GM21515 (cell line): ENCODE data around the gene TFF1.

Source experiments
- ATAC-seq: cut with Tn5 transposase; IDR thresholded peaks from one replicate; pipeline ENCODE4 v1.9.1; 2021; ENCODE audit not compliant: unreplicated experiment

The TFF1 gene

DNA sequence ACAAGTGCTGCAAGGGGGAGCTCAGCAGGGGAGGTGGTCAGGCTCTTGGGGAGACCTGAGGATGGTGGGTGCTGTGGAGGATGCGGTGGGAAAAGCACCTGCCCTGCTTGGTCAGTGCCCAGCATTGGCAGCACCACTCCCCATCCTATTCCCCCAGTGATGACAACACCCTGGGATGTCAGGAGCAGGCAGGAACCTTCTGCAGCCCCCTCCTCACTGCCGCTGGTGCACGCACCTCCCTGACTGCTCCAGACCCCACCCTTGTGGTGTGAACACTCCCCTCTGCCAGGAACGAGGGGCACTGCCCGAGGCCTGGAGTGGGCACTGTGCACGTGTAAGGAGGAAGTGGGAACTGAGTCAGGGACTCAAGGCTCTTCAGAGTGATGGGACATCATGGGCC lies 17.0 kb upstream of the TFF1 start:
- no peak for ATAC-seq

GRCh38 chr21:42382915-42383314 lies 16.6 kb upstream of the TFF1 start:
- no peak for ATAC-seq

- no peak for ATAC-seq
Measured at GRCh38 chr21:42381347-42381984, 15.1 kb upstream of the TFF1 start.

- ATAC-seq: no peak
Measured at GRCh38 chr21:42379426-42380215, 13.3 kb upstream of the TFF1 start.

GRCh38 chr21:42378418-42378817 lies 12.1 kb upstream of the TFF1 start:
- ATAC-seq: no peak

- ATAC-seq: no peak
Measured at GRCh38 chr21:42377951-42378340, 11.6 kb upstream of the TFF1 start.

DNA sequence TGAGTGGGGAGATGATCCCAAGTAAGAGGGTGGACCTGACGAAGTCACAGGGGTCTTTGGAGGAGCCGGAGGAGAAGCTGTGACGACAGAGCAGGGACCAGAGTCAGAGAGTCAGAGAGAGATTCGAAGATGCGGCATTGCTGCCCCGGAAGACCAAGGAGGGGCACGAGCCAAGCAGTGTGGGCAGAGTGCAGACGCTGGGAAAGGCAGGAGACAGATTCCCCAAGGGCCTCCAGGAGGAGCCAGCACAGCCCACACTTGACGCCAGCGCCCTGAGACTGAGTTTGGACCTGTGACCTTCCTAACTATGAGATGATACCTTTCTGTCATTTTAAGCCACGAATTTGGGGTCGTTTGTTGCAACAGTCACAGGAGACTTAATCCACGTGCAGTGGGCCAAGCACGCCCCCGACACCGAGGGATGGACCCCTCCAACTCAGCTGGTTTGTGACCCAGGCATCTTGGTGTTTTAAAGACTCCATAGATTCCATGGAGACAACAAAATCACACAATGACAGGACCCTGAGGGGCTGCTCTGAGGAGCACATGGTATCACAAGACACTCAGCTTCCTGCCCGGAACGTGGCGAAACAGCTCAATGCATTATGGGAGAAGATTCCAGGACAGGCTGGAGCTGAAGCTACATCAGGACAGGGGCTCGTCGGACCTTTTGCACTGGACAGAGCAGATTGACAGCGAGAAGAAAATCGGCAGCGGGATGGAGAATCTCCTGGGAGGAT lies 11.0 kb upstream of the TFF1 start:
- no peak for ATAC-seq

DNA sequence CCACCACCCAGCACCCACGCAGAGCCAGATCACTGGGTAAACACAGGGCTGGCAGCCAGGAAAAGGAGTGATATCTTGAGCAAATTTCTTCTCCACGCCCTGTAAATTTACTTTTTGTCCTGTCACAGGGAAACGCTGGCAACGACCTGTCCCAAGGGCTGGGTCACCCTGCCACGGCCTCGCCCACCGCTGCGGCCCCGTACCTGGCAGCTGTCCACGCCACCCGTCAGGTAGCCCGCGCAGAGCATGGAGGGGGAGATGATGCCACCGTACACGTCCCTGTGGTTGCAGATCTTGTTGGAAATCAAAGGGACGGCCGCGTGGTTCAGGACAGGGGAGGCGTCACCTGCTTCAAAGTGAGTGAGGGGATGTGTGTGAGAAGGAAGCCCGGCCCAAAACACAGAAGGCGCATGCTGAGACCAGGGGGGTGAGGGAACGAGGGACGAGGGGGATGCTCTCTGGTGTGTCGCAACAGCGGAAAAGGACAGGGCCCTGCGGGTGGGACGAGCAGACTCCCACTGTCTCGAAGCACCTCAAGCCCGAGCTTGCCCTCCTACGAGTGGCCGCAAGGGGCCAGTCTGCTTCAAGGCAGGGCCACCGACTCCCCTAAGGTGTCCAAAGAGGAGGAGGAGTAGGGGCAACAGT lies 10.1 kb upstream of the TFF1 start:
- no peak for ATAC-seq

- ATAC-seq: no peak
Measured at GRCh38 chr21:42375966-42376337, 9.6 kb upstream of the TFF1 start.

DNA sequence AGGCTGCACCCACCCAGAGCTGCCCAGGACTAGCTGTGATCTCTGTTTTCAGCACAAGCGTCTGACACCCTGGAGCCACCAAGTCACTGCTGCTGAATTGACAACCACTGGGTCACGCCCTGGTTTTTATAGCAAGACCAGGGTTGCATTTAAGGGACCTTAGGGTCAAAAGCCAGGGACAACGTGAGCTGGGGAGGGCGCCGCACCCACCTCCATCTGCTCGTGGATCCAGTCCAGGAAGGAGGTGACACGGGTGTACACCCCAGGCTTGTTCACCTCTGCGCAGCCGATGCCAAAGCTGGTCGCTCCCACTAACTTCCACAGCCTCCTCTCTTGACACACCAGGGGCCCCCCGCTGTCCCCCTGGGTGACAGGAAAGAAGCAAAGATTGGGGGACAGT lies 9.2 kb upstream of the TFF1 start:
- ATAC-seq: no peak

DNA sequence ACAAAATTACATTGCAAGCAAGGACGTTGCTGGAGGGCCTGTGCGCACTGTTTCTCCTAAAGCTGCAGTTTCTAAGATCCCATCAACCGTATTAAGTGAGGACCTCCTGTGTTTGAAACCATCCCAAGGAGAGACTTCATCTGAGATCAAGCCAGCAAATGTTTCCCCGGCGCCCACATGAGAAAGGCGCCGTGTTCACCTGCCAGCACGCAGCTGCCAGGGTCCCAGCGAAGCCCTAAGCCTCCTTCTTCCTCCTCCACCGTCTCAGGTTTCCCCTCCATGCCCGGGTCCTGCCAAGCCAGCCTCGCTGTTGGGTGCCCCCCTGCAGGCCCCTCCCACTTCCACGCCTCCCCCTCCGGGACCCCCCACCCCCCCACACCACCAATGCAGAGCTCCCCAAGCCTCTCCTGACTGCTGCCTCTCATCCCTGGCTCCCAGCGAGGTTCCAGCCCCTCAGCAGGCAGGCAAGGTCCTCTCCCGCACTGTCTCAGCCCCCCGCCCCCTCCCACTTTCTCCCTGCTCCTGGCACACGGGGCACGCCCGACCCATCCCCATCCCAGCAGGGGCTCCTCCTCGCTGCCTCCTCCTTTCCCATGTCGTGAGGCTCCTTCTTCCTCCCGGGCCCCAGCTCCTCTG lies 8.6 kb upstream of the TFF1 start:
- no peak for ATAC-seq

DNA sequence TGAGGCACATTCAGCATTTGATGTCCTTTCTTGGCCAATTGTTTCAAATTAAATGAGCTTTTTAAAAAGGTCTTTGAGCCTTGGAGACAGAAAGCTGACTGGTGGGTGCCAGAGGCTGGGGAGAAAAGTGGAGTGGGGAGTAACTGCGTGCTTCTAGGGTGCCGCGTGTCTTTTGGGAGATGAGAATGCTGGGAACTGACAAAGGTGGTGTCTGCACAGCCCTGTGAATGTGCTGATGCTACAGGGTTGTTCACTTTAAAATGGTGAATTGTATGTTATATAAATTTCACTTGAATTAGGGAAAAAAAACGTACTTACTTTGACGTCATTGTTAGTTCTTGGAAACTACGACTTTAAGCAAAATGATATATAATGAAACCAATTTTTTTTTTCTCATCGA lies 8.1 kb upstream of the TFF1 start:
- no peak for ATAC-seq

DNA sequence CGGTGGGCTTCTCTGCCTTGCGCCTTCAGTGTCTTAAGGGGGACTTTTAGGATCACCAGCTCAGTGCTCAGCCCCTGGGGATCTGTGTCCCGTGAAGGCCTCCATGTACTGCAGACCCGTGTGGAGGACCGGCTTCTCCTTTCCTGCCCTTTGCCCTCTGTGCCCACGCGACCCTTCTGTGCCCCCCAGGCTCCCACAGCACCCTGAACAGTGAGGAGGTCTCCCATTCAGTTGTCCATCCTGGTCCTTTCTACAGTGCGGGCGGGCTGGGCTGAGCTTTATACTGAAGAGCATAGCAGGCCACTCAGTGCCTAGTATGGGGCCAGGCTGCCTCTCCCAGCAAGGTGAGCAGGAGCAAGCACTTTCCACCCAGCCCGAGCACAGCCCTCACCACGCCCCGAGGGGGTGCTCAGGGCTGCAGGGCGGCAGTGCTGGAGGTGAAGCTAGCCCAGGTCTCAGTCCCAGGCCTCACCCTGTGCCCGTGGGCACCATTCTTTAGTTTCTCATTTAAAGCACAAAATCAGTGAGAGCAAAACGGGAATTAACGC lies 7.6 kb upstream of the TFF1 start:
- ATAC-seq: no peak

DNA sequence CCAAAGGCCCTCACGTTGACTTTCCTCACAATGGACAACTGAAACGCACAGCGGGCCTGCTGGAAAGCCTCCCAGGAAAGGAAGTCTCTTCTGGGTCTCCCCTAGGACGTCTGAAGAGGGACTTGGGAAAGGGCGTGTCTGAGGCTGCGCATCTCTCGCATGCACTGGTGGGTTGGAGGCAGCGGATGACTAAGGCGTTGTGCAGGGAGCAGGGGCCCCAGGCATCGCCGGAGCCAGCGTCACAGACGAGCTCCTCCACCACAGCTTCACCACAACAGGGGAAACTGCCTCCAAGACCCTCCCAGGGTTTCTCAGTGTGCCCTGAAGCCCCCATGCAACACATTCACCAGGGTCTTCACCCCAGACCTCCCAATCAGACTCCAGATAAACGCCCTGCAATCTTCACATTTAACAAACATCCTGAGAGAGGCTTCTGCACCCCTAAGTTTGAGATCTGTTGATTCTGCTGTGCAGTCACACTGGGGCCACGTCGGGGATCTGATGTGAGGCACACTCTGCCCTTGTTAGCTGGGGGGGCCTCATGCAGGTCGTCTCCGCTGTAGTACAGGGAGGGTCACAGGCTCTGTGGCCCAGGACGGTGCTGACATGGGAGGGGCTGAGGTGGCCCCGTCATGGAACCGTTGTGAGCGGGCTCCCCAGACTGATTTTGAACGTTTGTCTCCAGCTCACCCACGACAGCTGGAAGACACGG lies 7.0 kb upstream of the TFF1 start:
- no peak for ATAC-seq

GRCh38 chr21:42370894-42371654 lies 4.7 kb upstream of the TFF1 start:
- no peak for ATAC-seq

- ATAC-seq: no peak
Measured at GRCh38 chr21:42369821-42370220, 3.5 kb upstream of the TFF1 start.

- no peak for ATAC-seq
Measured at GRCh38 chr21:42367367-42368165, 1.2 kb upstream of the TFF1 start.

GRCh38 chr21:42365770-42366169 lies 565 bp downstream of the TFF1 start:
- no peak for ATAC-seq
